Measurements from ENCODE around the gene LDHAL6B. TPM values are rescaled to one million over a fixed set of nuclear protein-coding genes. Genes with fewer than 3 reads are reported as not detected.
"Not testable (repeated sequence)": the region's sequence is repeated elsewhere in the genome, so short reads cannot be mapped to it uniquely, and the experiment has no call there.

The LDHAL6B gene
- total RNA-seq (not detected), polyA plus RNA-seq (not detected)

GRCh38 chr15:59206623-59207183 lies at the start of gene LDHAL6B:
TSS of gene LDHAL6B (plus strand) at chr15:59206843. CDS start at chr15:59206941, 98 bp downstream.
- H3K27me3 Mint-ChIP-seq: no peaks in the 10 kb centered on the region
- H3K4me3 ChIP-seq (ENCODE audit: low read depth, low read length): no peak within 1 kb of the TSS
- H3K4me1 ChIP-seq (ENCODE audit: control insufficient read depth, insufficient read depth, low read length, poor library complexity, severe bottlenecking): no peaks in the 10 kb centered on the region
- no peaks in the 10 kb centered on the region for H3K9me3 ChIP-seq (ENCODE audit: control insufficient read depth in 2 of 2, low read length in 2 of 2)
- H3K36me3 ChIP-seq (ENCODE audit: control insufficient read depth, insufficient read depth, low read length): no peaks in the 10 kb centered on the region
- H3K27me3 ChIP-seq (ENCODE audit: control insufficient read depth, insufficient read depth, low read length): no peaks in the 10 kb centered on the region
- ATAC-seq (ENCODE audit: low read depth in 2 of 2) (no peak), DNase-seq (no peak)
- no peak within 1 kb of the TSS for H3K4me3 Mint-ChIP-seq
- no peaks in the 10 kb centered on the region for H3K4me1 Mint-ChIP-seq
- no peaks in the 10 kb centered on the region for H3K36me3 Mint-ChIP-seq
- H3K27ac Mint-ChIP-seq: no peak within 1 kb of the TSS
- peaks cover 0 to 2% (median 0%) of the 10 kb centered on the region in 7 donors for H3K9me3 Mint-ChIP-seq
- no peak within 1 kb of the TSS for H3K27ac ChIP-seq (ENCODE audit: insufficient read depth, low read length, poor library complexity, severe bottlenecking)

- Histone ChIP-seq H3K27me3 (ENCODE audit: control insufficient read depth, insufficient read depth, low read length) (no peaks in the 10 kb centered on the region), H3K27ac (ENCODE audit: insufficient read depth, low read length, poor library complexity, severe bottlenecking) (no peak overlapping the region), H3K4me3 (ENCODE audit: low read depth, low read length) (no peak overlapping the region), H3K4me1 (ENCODE audit: control insufficient read depth, insufficient read depth, low read length, poor library complexity, severe bottlenecking) (no peaks in the 10 kb centered on the region), H3K36me3 (ENCODE audit: control insufficient read depth, insufficient read depth, low read length) (no peaks in the 10 kb centered on the region), H3K9me3 (ENCODE audit: control insufficient read depth in 2 of 2, low read length in 2 of 2) (no peaks in the 10 kb centered on the region)
- no peaks in the 10 kb centered on the region for H3K27me3 Mint-ChIP-seq
- no peaks in the 10 kb centered on the region for H3K9me3 Mint-ChIP-seq
- H3K4me3 Mint-ChIP-seq: no peak overlapping the region
- H3K27ac Mint-ChIP-seq: no peak overlapping the region
- H3K36me3 Mint-ChIP-seq: no peaks in the 10 kb centered on the region
- no peaks in the 10 kb centered on the region for H3K4me1 Mint-ChIP-seq
- ATAC-seq (ENCODE audit: low read depth in 2 of 2) (no peak), DNase-seq (no peak)
Measured at GRCh38 chr15:59157396-59157795, 49.2 kb upstream of the LDHAL6B start.

GRCh38 chr15:59157840-59158700 lies 48.6 kb upstream of the LDHAL6B start:
- Mint-ChIP-seq H3K27ac (no peak overlapping the region), H3K36me3 (no peaks in the 10 kb centered on the region), H3K4me3 (no peak overlapping the region), H3K27me3 (no peaks in the 10 kb centered on the region), H3K9me3 (no peaks in the 10 kb centered on the region), H3K4me1 (no peaks in the 10 kb centered on the region)
- no peaks in the 10 kb centered on the region for H3K36me3 ChIP-seq (ENCODE audit: control insufficient read depth, insufficient read depth, low read length)
- H3K9me3 ChIP-seq (ENCODE audit: control insufficient read depth in 2 of 2, low read length in 2 of 2): no peaks in the 10 kb centered on the region
- DNase-seq (no peak), ATAC-seq (ENCODE audit: low read depth in 2 of 2) (no peak)
- H3K27ac ChIP-seq (ENCODE audit: insufficient read depth, low read length, poor library complexity, severe bottlenecking): no peak overlapping the region
- H3K4me3 ChIP-seq (ENCODE audit: low read depth, low read length): no peak overlapping the region
- no peaks in the 10 kb centered on the region for H3K27me3 ChIP-seq (ENCODE audit: control insufficient read depth, insufficient read depth, low read length)
- no peaks in the 10 kb centered on the region for H3K4me1 ChIP-seq (ENCODE audit: control insufficient read depth, insufficient read depth, low read length, poor library complexity, severe bottlenecking)

GRCh38 chr15:59158701-59159034 lies 48.0 kb upstream of the LDHAL6B start:
- Histone ChIP-seq H3K36me3 (ENCODE audit: control insufficient read depth, insufficient read depth, low read length) (no peaks in the 10 kb centered on the region), H3K4me1 (ENCODE audit: control insufficient read depth, insufficient read depth, low read length, poor library complexity, severe bottlenecking) (no peaks in the 10 kb centered on the region), H3K27ac (ENCODE audit: insufficient read depth, low read length, poor library complexity, severe bottlenecking) (no peak overlapping the region), H3K9me3 (ENCODE audit: control insufficient read depth in 2 of 2, low read length in 2 of 2) (no peaks in the 10 kb centered on the region), H3K4me3 (ENCODE audit: low read depth, low read length) (no peak overlapping the region), H3K27me3 (ENCODE audit: control insufficient read depth, insufficient read depth, low read length) (no peaks in the 10 kb centered on the region)
- Mint-ChIP-seq H3K4me1 (no peaks in the 10 kb centered on the region), H3K27me3 (no peaks in the 10 kb centered on the region), H3K36me3 (no peaks in the 10 kb centered on the region), H3K9me3 (no peaks in the 10 kb centered on the region), H3K4me3 (no peak overlapping the region), H3K27ac (no peak overlapping the region)
- ATAC-seq (ENCODE audit: low read depth in 2 of 2) (no peak), DNase-seq (no peak)

- no peaks in the 10 kb centered on the region for H3K4me1 ChIP-seq (ENCODE audit: control insufficient read depth, insufficient read depth, low read length, poor library complexity, severe bottlenecking)
- no peaks in the 10 kb centered on the region for H3K27me3 Mint-ChIP-seq
- ATAC-seq (ENCODE audit: low read depth in 2 of 2) (no peak), DNase-seq (no peak)
- no peak overlapping the region for H3K27ac Mint-ChIP-seq
- no peaks in the 10 kb centered on the region for H3K27me3 ChIP-seq (ENCODE audit: control insufficient read depth, insufficient read depth, low read length)
- H3K36me3 Mint-ChIP-seq: no peaks in the 10 kb centered on the region
- no peak overlapping the region for H3K4me3 Mint-ChIP-seq
- no peaks in the 10 kb centered on the region for H3K36me3 ChIP-seq (ENCODE audit: control insufficient read depth, insufficient read depth, low read length)
- no peaks in the 10 kb centered on the region for H3K4me1 Mint-ChIP-seq
- no peak overlapping the region for H3K4me3 ChIP-seq (ENCODE audit: low read depth, low read length)
- no peaks in the 10 kb centered on the region for H3K9me3 ChIP-seq (ENCODE audit: control insufficient read depth in 2 of 2, low read length in 2 of 2)
- no peak overlapping the region for H3K27ac ChIP-seq (ENCODE audit: insufficient read depth, low read length, poor library complexity, severe bottlenecking)
- H3K9me3 Mint-ChIP-seq: no peaks in the 10 kb centered on the region
Measured at GRCh38 chr15:59159210-59159609, 47.4 kb upstream of the LDHAL6B start.

DNA sequence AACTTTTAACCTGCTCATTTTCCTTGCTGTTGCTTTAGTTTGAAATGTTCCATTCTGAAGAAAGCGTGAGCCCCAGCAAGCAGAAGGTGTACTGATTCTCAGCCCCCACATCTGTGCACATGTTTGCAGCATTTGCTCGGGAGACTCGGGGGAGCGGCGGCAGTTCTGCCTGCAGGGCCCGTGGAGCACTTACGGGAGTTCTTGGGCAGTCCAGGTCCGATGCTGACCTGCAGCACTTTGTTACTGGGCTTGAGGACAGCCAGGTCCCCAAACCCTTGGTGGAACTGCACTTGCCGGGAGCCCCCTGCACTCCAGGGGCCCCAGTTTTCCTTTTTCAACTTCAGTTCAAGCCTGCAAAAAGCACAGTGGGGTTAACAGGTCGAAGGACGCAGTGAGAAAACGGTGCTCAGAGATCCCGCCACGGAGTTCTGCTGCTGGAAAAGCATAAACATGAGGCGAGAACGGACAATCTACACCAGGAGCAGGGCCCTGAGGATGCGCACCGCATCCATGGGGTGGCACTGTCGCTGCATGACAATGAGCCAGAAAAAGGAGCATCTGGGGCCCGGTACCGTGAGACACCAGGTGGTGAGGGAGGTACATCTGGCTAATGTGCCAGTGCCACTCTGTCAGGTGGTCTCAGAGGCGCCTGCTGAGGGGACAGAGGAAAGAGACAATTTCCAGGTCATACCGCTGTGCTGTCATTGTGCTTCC lies 45.6 kb upstream of the LDHAL6B start:
- Mint-ChIP-seq H3K4me1 (no peaks in the 10 kb centered on the region), H3K4me3 (no peak overlapping the region), H3K27me3 (no peaks in the 10 kb centered on the region), H3K27ac (no peak overlapping the region), H3K36me3 (no peaks in the 10 kb centered on the region), H3K9me3 (no peaks in the 10 kb centered on the region)
- ATAC-seq (ENCODE audit: low read depth in 2 of 2) (no peak), DNase-seq (peak in 1 of 3 donors; percentile 41)
- H3K9me3 ChIP-seq (ENCODE audit: control insufficient read depth in 2 of 2, low read length in 2 of 2): no peaks in the 10 kb centered on the region
- no peaks in the 10 kb centered on the region for H3K27me3 ChIP-seq (ENCODE audit: control insufficient read depth, insufficient read depth, low read length)
- H3K4me3 ChIP-seq (ENCODE audit: low read depth, low read length): no peak overlapping the region
- H3K27ac ChIP-seq (ENCODE audit: insufficient read depth, low read length, poor library complexity, severe bottlenecking): no peak overlapping the region
- no peaks in the 10 kb centered on the region for H3K4me1 ChIP-seq (ENCODE audit: control insufficient read depth, insufficient read depth, low read length, poor library complexity, severe bottlenecking)
- no peaks in the 10 kb centered on the region for H3K36me3 ChIP-seq (ENCODE audit: control insufficient read depth, insufficient read depth, low read length)

DNA sequence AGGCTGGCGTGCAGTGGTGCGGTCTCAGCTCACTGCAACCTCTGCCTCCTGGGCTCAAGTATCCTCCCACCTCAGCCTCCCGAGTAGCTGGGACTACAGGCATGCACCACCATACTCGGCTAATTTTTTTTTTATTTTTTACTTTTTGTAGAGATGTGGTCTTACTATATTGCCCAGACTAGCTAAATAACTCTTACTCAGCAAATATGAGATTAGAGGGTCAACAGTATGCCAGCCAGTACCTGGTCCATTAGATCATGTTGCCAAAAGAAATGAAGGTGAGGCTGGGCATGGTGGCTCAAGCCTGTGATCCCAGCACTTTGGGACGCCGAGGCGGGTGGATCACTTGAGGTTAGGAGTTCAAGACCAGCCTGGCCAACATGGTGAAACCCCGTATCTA lies 44.6 kb upstream of the LDHAL6B start:
- ATAC-seq (ENCODE audit: low read depth in 2 of 2); H3K9me3 ChIP-seq (ENCODE audit: control insufficient read depth in 2 of 2, low read length in 2 of 2); H3K36me3 ChIP-seq (ENCODE audit: control insufficient read depth, insufficient read depth, low read length); H3K27ac ChIP-seq (ENCODE audit: insufficient read depth, low read length, poor library complexity, severe bottlenecking); H3K4me3 Mint-ChIP-seq; H3K27me3 ChIP-seq (ENCODE audit: control insufficient read depth, insufficient read depth, low read length); H3K27ac Mint-ChIP-seq; H3K4me1 Mint-ChIP-seq; DNase-seq; H3K9me3 Mint-ChIP-seq; H3K4me1 ChIP-seq (ENCODE audit: control insufficient read depth, insufficient read depth, low read length, poor library complexity, severe bottlenecking); H3K27me3 Mint-ChIP-seq; H3K4me3 ChIP-seq (ENCODE audit: low read depth, low read length); H3K36me3 Mint-ChIP-seq: not testable (repeated sequence)

All from CD4-positive, CD25-positive, alpha-beta regulatory T cell (primary cell).